GM12878 (cell line): ENCODE measurements around the gene OSBPL10. TPM values are rescaled to one million over a fixed set of nuclear protein-coding genes. Genes with fewer than 3 reads are reported as not detected.

Experiments
- ATAC-seq: fragments of 200-7000 bp; cut with Tn5 transposase; 3 replicates; pipeline ENCODE4 v1.9.1; 2020; ENCODE audit warnings: mild to moderate bottlenecking, moderate library complexity
- BruUV-seq: library from RNA; stranded (reverse); fragments of 400-500 nt; replicated peaks from 2 replicates; lab custom pipeline; 2021; lab: Mats Ljungman, UMichigan
- CTCF ChIA-PET: fragments of 300-600 bp; sonication (Branson Sonifier 250); formaldehyde crosslinking; extraction: SDS; loops from one replicate; lab custom pipeline; 2021; ENCODE audit warnings: inconsistent platforms; lab: Yijun Ruan, JAX
- POLR2A ChIA-PET: fragments of 350-600 bp; formaldehyde crosslinking; extraction: SDS; loops from one replicate; lab custom pipeline; 2021; ENCODE audit warnings: inconsistent platforms; lab: Charles Lee
- RAD21 ChIA-PET: fragments of 300-600 bp; sonication (Branson Sonifier 250); formaldehyde crosslinking; loops from one replicate; lab custom pipeline; 2023; ENCODE audit warnings: antibody characterized with exemption; ENCODE audit not compliant: unreplicated experiment; lab: Charles Lee
- SMC1A ChIA-PET: fragments of 300-600 bp; sonication (Branson Sonifier 250); formaldehyde crosslinking; loops from one replicate; lab custom pipeline; 2023; ENCODE audit not compliant: unreplicated experiment, uncharacterized antibody; lab: Charles Lee
- DNase-seq: peaks from one replicate; pipeline ENCODE4 v3.0.0-alpha.2; 2011; ENCODE audit warnings: low read depth, low spot score
- FAIRE-seq: peaks from 3 replicates; lab custom pipeline; 2011; peaks lifted over from hg19 to GRCh38; lab: Jason Lieb, UNC
- H2AFZ ChIP-seq: 2 replicates; pipeline ENCODE4 v1.6.0; 2011; ENCODE audit warnings: low read depth, low read length, control low read depth; ENCODE audit not compliant: control insufficient read depth
- H3K27ac ChIP-seq: 2 replicates; pipeline ENCODE4 v1.5.1; 2011; ENCODE audit warnings: control low read depth; ENCODE audit not compliant: control insufficient read depth, insufficient read depth
- H3K27me3 ChIP-seq, 2 experiments: replicated peaks in 1 of 2; 2 replicates each; pipeline versions ENCODE4 v1.6.0 to v1.6.1; 2011; ENCODE audit warnings: low read length in 1 of 2; ENCODE audit not compliant: control insufficient read depth in 2 of 2, insufficient read depth in 2 of 2
- H3K36me3 ChIP-seq, 2 experiments: 2 replicates each; pipeline ENCODE4 v1.5.1; 2011; ENCODE audit warnings: low read length in 1 of 2; ENCODE audit not compliant: control insufficient read depth in 2 of 2, insufficient read depth in 2 of 2
- H3K4me1 ChIP-seq: 2 replicates; pipeline ENCODE4 v1.6.1; 2011; ENCODE audit warnings: mild to moderate bottlenecking, low read length, moderate library complexity, mixed read lengths; ENCODE audit not compliant: control insufficient read depth, insufficient read depth
- H3K4me2 ChIP-seq: 2 replicates; pipeline ENCODE4 v1.6.0; 2011; ENCODE audit warnings: control low read depth; ENCODE audit not compliant: control insufficient read depth, insufficient read depth
- H3K4me3 ChIP-seq: fragments of 200-600 bp; sonication (generic); 2 replicates; pipeline ENCODE4 v1.5.1; 2016
- H3K79me2 ChIP-seq: 2 replicates; pipeline ENCODE4 v1.6.0; 2011; ENCODE audit warnings: low read length; ENCODE audit not compliant: control insufficient read depth, insufficient read depth
- H3K9ac ChIP-seq: 2 replicates; pipeline ENCODE4 v1.8.0; 2011; ENCODE audit warnings: low read length, control low read depth, mixed read lengths; ENCODE audit not compliant: control insufficient read depth, insufficient read depth
- H3K9me3 ChIP-seq: replicated peaks from 3 replicates; pipeline ENCODE4 v1.5.1; 2011; ENCODE audit warnings: mild to moderate bottlenecking, low read length; ENCODE audit not compliant: control insufficient read depth, insufficient read depth
- H4K20me1 ChIP-seq: 2 replicates; pipeline ENCODE4 v1.6.0; 2011; ENCODE audit not compliant: control insufficient read depth, insufficient read depth
- CHD4 ChIP-seq: fragments of 200-600 bp; sonication (generic); IDR thresholded peaks from 2 replicates; pipeline ENCODE4 v1.6.1; 2016; ENCODE audit warnings: mild to moderate bottlenecking
- E2F8 ChIP-seq: fragments of 450-650 bp; IDR thresholded peaks from 2 replicates; pipeline ENCODE4 v1.6.1; 2018; ENCODE audit warnings: mild to moderate bottlenecking, low read depth, moderate library complexity; ENCODE audit not compliant: partially characterized antibody
- GABPA ChIP-seq: IDR thresholded peaks from 2 replicates; pipeline ENCODE4 v1.6.1; 2014; ENCODE audit warnings: antibody characterized with exemption, low read depth, mild to moderate bottlenecking, inconsistent platforms
- MYC ChIP-seq: IDR thresholded peaks from 2 replicates; pipeline ENCODE4 v1.6.1; 2011; ENCODE audit warnings: mild to moderate bottlenecking, low read length, moderate library complexity, inconsistent platforms; ENCODE audit not compliant: insufficient read depth, insufficient replicate concordance, insufficient read length, severe bottlenecking
- SIN3A ChIP-seq: IDR thresholded peaks from 2 replicates; pipeline ENCODE4 v1.6.1; 2012; ENCODE audit warnings: low read depth, low read length, improper control_type of control experiment
- ZNF207 ChIP-seq: fragments of 450-650 bp; IDR thresholded peaks from 2 replicates; pipeline ENCODE4 v1.6.1; 2014; ENCODE audit warnings: antibody characterized with exemption, mild to moderate bottlenecking, borderline replicate concordance
- ZSCAN29 ChIP-seq: fragments of 450-650 bp; IDR thresholded peaks from 2 replicates; pipeline ENCODE4 v1.6.1; 2017; ENCODE audit warnings: mild to moderate bottlenecking, moderate library complexity
- WGBS: methylation state at CpG from one replicate; pipeline ENCODE4 v1.1.6; 2016; ENCODE audit warnings: low lambda C conversion rate; ENCODE audit not compliant: insufficient replicate concordance, insufficient coverage; ENCODE audit errors: missing lambda C conversion rate; 5-methylcytosine and 5-hydroxymethylcytosine counted together
- in situ Hi-C: fragments of 300-500 bp; cut with MboI; formaldehyde crosslinking; loops from 9 replicates; pipeline ENCODE4 v1.14.3; 2018; ENCODE audit warnings: mixed read lengths
- intact Hi-C: fragments of 100-400 bp; cut with micrococcal nuclease; formaldehyde crosslinking; loops from one replicate; pipeline ENCODE4 v1.14.2; 2022; ENCODE audit not compliant: unreplicated experiment
- polyA plus RNA-seq, 11 experiments: library from polyadenylated mRNA; depleted of rRNA in 4 of 11; unstranded in 6 of 11; stranded (reverse) in 5 of 11; fragments of >200 nt; fragmentation: Nextera tagmentation in 4 of 11; fragmentation: Illumina TruSeq in 1 of 11; extraction: Ambion mirVana in 4 of 11; extraction: Trizol in 1 of 11; gene quantifications; 1 replicate in 1 of 11; 2 replicates in 10 of 11; pipeline versions ENCODE4 v1.2.1 to v1.2.3, GENCODE V29; 2011 to 2016; ENCODE audit warnings: inconsistent platforms in 2 of 11, missing spikeins in 2 of 11, low read depth in 1 of 11
- total RNA-seq, 4 experiments: library from RNA; depleted of rRNA in 3 of 4; stranded (reverse); fragments of >200 nt in 3 of 4; fragmentation: Illumina TruSeq in 1 of 4; extraction: Trizol in 1 of 4; gene quantifications; 2 replicates each; pipeline versions ENCODE4 v1.2.1 to v1.2.3, GENCODE V29; 2013 to 2021

The OSBPL10 gene
- total and polyA plus RNA-seq, 10 of the 15 experiments (the other 5 are each of a cell fraction or from before 2014, with no cell fraction given): 0.03 to 0.25 (median 0.09) TPM; not detected in 5

- TF ChIP-seq SIN3A: no peak
- no peak for TF ChIP-seq CHD4
- FAIRE-seq: no peak
- SMC1A ChIA-PET: no interaction called here
- H3K27ac ChIP-seq: no peak overlapping the region
- intact Hi-C loops (no loop called here), in situ Hi-C loops (no loop called here)
- H3K36me3 ChIP-seq: no peaks in the 10 kb centered on the region
- no peak for ATAC-seq
- BruUV-seq: no TSS peak
- no peak for DNase-seq
- H3K4me3 ChIP-seq: no peak overlapping the region
- H3K4me2 ChIP-seq: no peak overlapping the region
- CTCF ChIA-PET: no interaction called here
- WGBS: 13% methylated on average over 3 of the region's 3 CpGs
- no peak overlapping the region for H3K9ac ChIP-seq
- H4K20me1 ChIP-seq: no peaks in the 10 kb centered on the region
- RAD21 ChIA-PET: no interaction called here
- no peak overlapping the region for H2AFZ ChIP-seq
- H3K4me1 ChIP-seq: no peaks in the 10 kb centered on the region
- POLR2A ChIA-PET: no interaction called here
- H3K9me3 ChIP-seq: no peaks in the 10 kb centered on the region
- H3K79me2 ChIP-seq: no peaks in the 10 kb centered on the region
- peaks cover 0 to 2% of the 10 kb centered on the region in 2 experiments; a peak in 2 of 4 replicates for H3K27me3 ChIP-seq
Measured at GRCh38 chr3:31885235-31885634, 95.8 kb downstream of the OSBPL10 start.

- Histone ChIP-seq H3K9ac (no peak overlapping the region), H3K79me2 (no peaks in the 10 kb centered on the region)
Measured at GRCh38 chr3:31884251-31884650, 96.8 kb downstream of the OSBPL10 start.

More at GRCh38 chr3:31884251-31884650, 96.8 kb downstream of the OSBPL10 start:
- SMC1A ChIA-PET: interaction anchor here (0.8 kb wide), 1 partner anchor 128 kb away, joined by 3 read pairs; no protein-coding TSS in a partner anchor
- TF ChIP-seq MYC: no peak
- no peak for TF ChIP-seq ZSCAN29
- no peak for TF ChIP-seq GABPA
- no peak for TF ChIP-seq ZNF207
- TF ChIP-seq E2F8: no peak
- Histone ChIP-seq H3K27ac (no peak overlapping the region), H3K4me3 (no peak overlapping the region), H2AFZ (no peak overlapping the region), H3K4me2 (no peak overlapping the region), H4K20me1 (no peaks in the 10 kb centered on the region), H3K4me1 (no peaks in the 10 kb centered on the region), H3K9me3 (no peaks in the 10 kb centered on the region), H3K27me3 (peaks cover 0 to 2% of the 10 kb centered on the region in 2 experiments; a peak in 2 of 4 replicates), H3K36me3 (no peaks in the 10 kb centered on the region)
- WGBS: 83% methylated on average over 1 of the region's 1 CpG
- no peak for FAIRE-seq
- in situ Hi-C loops (no loop called here), intact Hi-C loops (no loop called here)
- CTCF ChIA-PET: no interaction called here
- no peak for DNase-seq
- RAD21 ChIA-PET: no interaction called here
- no TSS peak for BruUV-seq
- POLR2A ChIA-PET: no interaction called here
- no peak for ATAC-seq
